ENCODE measurements around the gene GYPC. TPM values are rescaled to one million over a fixed set of nuclear protein-coding genes. Genes with fewer than 3 reads are reported as not detected.
"Not testable (repeated sequence)": the region's sequence is repeated elsewhere in the genome, so short reads cannot be mapped to it uniquely, and the experiment has no call there.

Gene GYPC
- total and polyA plus RNA-seq, 8 donors = 31.3 to 119 (median 46.7) TPM

- H3K4me1 ChIP-seq = no peaks in the 10 kb centered on the region
- no peak for DNase-seq
- 77 to 92% (median 88%) methylated on average over 4 to 5 of the region's 5 CpGs for WGBS, 5 donors
- H3K36me3 ChIP-seq = peaks cover 0 to 45% (median 27%) of the 10 kb centered on the region in 4 donors
- H3K9me3 ChIP-seq = no peaks in the 10 kb centered on the region
- intact Hi-C loops (cut with DNase I; ENCODE audit: low total_unique reads) = no loop called here
- H3K4me3 ChIP-seq = no peak overlapping the region
- H3K27ac ChIP-seq = no peak overlapping the region
- no peaks in the 10 kb centered on the region for H3K27me3 ChIP-seq
- no peak for TF ChIP-seq EP300 (IDR thresholded peaks at IDR 0.05)
- no peak for TF ChIP-seq POLR2AphosphoS5 (IDR thresholded peaks at IDR 0.05)
- TF ChIP-seq POLR2A (IDR thresholded peaks at IDR 0.05) = no peak
- no peak for TF ChIP-seq CTCF (IDR thresholded peaks at IDR 0.05)
These were observed 31.0 kb downstream of the GYPC start for GRCh38 chr2:126686841-126687485.

DNA sequence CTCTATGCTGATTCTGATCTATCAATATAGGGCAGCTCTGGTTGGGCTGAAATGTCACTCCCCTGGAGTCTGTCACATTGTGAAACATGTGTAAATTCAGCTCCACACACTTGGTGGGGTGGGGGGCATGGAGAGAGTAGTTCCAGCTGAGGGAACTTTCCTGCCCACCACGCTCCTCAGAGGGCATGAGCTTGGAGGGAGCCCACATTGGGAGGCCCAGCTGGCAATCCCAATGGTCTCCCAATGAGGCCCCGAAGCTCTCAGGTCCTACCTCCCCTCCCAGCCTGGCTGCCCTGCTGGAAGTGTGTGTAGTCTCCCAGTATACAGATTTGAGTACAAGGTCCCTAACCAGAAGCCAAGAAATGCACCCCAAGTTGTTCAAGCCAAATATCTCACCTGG, 31.5 kb downstream of the GYPC start:
- DNase-seq = no peak
- peaks cover 0 to 41% (median 27%) of the 10 kb centered on the region in 4 donors for H3K36me3 ChIP-seq
- intact Hi-C loops (cut with DNase I; ENCODE audit: low total_unique reads) = no loop called here
- H3K27me3 ChIP-seq = no peaks in the 10 kb centered on the region
- H3K9me3 ChIP-seq = no peaks in the 10 kb centered on the region
- H3K4me1 ChIP-seq = no peaks in the 10 kb centered on the region
- no peak overlapping the region for H3K4me3 ChIP-seq
- TF ChIP-seq POLR2A (IDR thresholded peaks at IDR 0.05) (no peak), POLR2AphosphoS5 (IDR thresholded peaks at IDR 0.05) (no peak), CTCF (IDR thresholded peaks at IDR 0.05) (no peak), EP300 (IDR thresholded peaks at IDR 0.05) (no peak)
- WGBS, 5 donors = 71 to 80% (median 76%) methylated on average over 1 to 2 of the region's 2 CpGs
- no peak overlapping the region for H3K27ac ChIP-seq

DNA sequence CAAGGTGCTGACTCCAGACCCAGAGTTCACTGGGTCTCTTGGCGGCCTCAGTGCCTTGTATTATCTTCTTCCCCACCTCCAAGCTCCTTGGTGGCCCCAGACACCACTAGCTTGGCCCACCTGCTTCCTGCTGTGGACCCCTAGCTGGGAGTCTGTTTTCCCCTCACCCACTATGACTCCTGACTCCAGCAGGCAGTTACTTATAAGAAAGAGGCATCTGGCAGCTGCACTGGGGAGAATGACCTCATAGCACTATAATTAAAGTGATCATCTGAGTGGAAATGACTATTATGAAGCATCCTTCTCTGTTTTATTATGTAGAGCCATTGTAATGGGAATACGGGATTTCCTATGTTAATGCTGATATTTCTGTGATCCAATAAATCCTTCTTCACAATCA, 32.6 kb downstream of the GYPC start:
- intact Hi-C loops (cut with DNase I; ENCODE audit: low total_unique reads); H3K4me1 ChIP-seq; DNase-seq; H3K4me3 ChIP-seq; H3K9me3 ChIP-seq; H3K27me3 ChIP-seq; H3K27ac ChIP-seq: not testable (repeated sequence)
- 66 to 76% (median 75%) methylated on average over 2 of the region's 2 CpGs for WGBS, 5 donors
- H3K36me3 ChIP-seq = peaks cover 0 to 42% (median 30%) of the 10 kb centered on the region in 4 donors

GRCh38 chr2:126692241-126692640, 36.3 kb downstream of the GYPC start:
- DNase-seq; H3K9me3 ChIP-seq; intact Hi-C loops (cut with DNase I; ENCODE audit: low total_unique reads); H3K4me1 ChIP-seq; H3K27ac ChIP-seq; H3K4me3 ChIP-seq; H3K27me3 ChIP-seq: not testable (repeated sequence)
- H3K36me3 ChIP-seq = peaks cover 11 to 61% (median 47%) of the 10 kb centered on the region in 4 donors
- 26 to 61% (median 35%) methylated on average over 1 of the region's 1 CpG for WGBS, 5 donors

DNA sequence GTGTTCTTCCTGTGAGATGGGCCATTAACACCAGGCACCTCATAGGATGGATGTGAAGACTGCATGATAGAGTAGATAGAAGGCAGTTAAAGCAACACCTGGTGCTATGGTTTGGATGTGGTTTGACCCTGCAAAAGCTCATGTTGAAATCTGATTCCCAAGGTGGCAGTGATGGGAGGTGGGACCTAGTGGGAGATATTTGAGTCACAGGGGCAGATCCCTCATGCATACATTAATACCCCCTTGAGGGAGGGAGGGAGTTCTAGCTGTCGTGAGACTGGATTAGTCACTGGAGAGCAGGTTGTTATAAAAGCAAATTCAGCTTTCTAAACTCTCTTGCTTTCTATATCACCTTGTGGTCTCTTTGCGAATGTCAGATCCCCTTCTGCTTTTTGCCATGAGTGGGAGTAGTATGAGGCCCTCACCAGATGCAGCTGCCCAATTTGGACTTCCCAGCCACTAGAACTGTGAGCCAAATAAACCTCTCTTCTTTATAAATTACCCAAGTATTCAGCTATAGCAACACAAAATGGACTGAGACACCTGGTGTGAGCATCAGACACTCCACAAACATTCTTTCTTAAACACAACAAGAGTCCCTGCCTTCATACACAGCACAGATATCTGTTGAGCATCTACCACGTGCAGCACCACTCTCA, 37.1 kb downstream of the GYPC start:
- H3K27me3 ChIP-seq; DNase-seq; H3K9me3 ChIP-seq; H3K27ac ChIP-seq; H3K4me1 ChIP-seq; H3K4me3 ChIP-seq; intact Hi-C loops (cut with DNase I; ENCODE audit: low total_unique reads): not testable (repeated sequence)
- H3K36me3 ChIP-seq = peaks cover 12 to 68% (median 55%) of the 10 kb centered on the region in 4 donors
- 68 to 83% (median 81%) methylated on average over 3 of the region's 3 CpGs for WGBS, 5 donors
